Fibroblast of the aortic adventitia (primary cell): ENCODE data around the gene TMEM63C. TPM values are rescaled to one million over a fixed set of nuclear protein-coding genes. Genes with fewer than 3 reads are reported as not detected.

Source experiments
- DNase-seq: peaks from one replicate; pipeline ENCODE4 v3.0.0-alpha.2; 2010; ENCODE audit warnings: low read depth
- H3K4me3 ChIP-seq: 2 replicates; pipeline ENCODE4 v1.5.1; 2011; ENCODE audit warnings: low read depth, mild to moderate bottlenecking, control low read depth, low read length, moderate library complexity
- CTCF ChIP-seq: IDR thresholded peaks from 2 replicates; pipeline ENCODE4 v1.5.1; 2011; ENCODE audit warnings: mild to moderate bottlenecking, low read length, control low read depth, inconsistent platforms; ENCODE audit not compliant: insufficient read depth
- total RNA-seq: library from RNA; depleted of rRNA; stranded (reverse); fragments of >200 nt; gene quantifications from 2 replicates; pipeline ENCODE4 v1.2.3, GENCODE V29; 2012; ENCODE audit warnings: low replicate concordance

TMEM63C gene
- total RNA-seq, 1 donor = not detected

- TF ChIP-seq CTCF = no peak
- H3K4me3 ChIP-seq = no peak overlapping the region
- DNase-seq = no peak
Observed at GRCh38 chr14:77225892-77226557, 44.4 kb downstream of the TMEM63C start.

- DNase-seq = no peak
- no peak for TF ChIP-seq CTCF
Observed at GRCh38 chr14:77228056-77228455, 46.5 kb downstream of the TMEM63C start.

GRCh38 chr14:77230914-77231313, 49.3 kb downstream of the TMEM63C start:
- no peak overlapping the region for H3K4me3 ChIP-seq
- DNase-seq = no peak
- TF ChIP-seq CTCF = no peak

More at GRCh38 chr14:77228056-77228455, 46.5 kb downstream of the TMEM63C start:
- no peak overlapping the region for H3K4me3 ChIP-seq

GRCh38 chr14:77231721-77232120, 50.1 kb downstream of the TMEM63C start:
- H3K4me3 ChIP-seq = no peak overlapping the region
- no peak for TF ChIP-seq CTCF
- DNase-seq = no peak

GRCh38 chr14:77236814-77237213, 55.2 kb downstream of the TMEM63C start:
- no peak for TF ChIP-seq CTCF
- no peak overlapping the region for H3K4me3 ChIP-seq
- no peak for DNase-seq

- H3K4me3 ChIP-seq = no peak overlapping the region
- no peak for TF ChIP-seq CTCF
- DNase-seq = no peak
Observed at GRCh38 chr14:77238356-77238755, 56.8 kb downstream of the TMEM63C start.

- no peak for DNase-seq
- H3K4me3 ChIP-seq = no peak overlapping the region
- no peak for TF ChIP-seq CTCF
Observed at GRCh38 chr14:77238996-77239395, 57.4 kb downstream of the TMEM63C start.
